ENCODE data around the gene GAP43.
A peak's percentile ranks its signal among the peaks of the same experiment; 100 is the strongest.
"Not testable (repeated sequence)": the region's sequence is repeated elsewhere in the genome, so short reads cannot be mapped to it uniquely, and the experiment has no call there.

GAP43 gene

GRCh38 chr3:115699706-115700105 is 76.4 kb downstream of the GAP43 start:
- no peak for DNase-seq

DNA sequence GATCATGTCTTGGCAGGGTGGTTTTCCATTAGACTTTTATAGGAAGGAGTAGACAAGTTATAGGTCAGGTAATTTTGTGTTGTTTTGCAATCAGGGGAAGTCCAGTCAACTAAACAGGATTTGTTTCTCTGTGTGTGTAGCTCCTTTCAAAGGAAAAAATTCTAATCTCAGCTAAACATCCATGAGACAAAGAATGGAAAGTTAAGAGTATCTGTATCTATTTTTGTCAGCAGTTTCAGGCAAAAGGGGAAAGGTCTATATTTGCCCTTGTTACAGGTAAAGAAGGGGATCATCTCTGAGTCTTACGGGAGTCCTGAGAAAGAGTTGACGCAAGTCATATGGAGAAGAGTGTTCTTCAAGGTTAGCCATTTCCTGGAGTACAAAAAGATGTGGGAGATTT is 79.3 kb downstream of the GAP43 start:
- no peak for DNase-seq

DNA sequence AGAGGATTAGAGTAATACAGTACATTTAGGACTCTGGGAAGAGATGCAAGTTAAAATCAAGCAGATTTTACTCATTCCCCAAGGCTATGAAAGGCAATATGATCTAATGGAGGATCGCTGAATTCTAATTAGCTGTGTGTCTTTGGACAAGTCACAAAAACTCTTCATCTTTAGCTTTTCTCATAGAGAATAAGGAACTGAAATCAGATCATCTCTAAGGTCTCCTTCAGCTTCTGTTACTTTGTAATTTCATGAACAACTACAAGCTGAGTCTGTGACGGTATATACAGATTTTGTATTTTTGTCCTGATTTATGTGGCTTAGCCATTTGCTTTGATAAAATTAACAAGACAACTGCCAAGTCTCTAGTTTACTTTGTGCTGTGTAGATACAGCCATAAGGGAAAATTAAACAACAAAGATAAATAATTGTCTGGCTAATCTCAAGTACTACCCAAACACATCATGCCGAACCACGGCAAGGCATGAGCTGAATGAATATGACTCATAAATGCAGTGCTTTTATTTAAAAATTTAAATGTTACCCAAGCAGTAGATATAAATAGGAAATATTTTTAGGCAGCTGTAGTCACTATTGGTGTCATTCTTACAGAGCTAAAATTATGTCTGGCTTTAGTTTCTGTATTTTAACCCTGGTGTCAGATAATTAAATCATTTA is 81.5 kb downstream of the GAP43 start:
- no peak for DNase-seq

GRCh38 chr3:115706311-115706829 is 83.1 kb downstream of the GAP43 start:
- DNase-seq, result no peak

GRCh38 chr3:115708540-115708939 is 85.2 kb downstream of the GAP43 start:
- DNase-seq, result no peak

GRCh38 chr3:115709093-115709492 is 85.8 kb downstream of the GAP43 start:
- DNase-seq, result no peak

DNA sequence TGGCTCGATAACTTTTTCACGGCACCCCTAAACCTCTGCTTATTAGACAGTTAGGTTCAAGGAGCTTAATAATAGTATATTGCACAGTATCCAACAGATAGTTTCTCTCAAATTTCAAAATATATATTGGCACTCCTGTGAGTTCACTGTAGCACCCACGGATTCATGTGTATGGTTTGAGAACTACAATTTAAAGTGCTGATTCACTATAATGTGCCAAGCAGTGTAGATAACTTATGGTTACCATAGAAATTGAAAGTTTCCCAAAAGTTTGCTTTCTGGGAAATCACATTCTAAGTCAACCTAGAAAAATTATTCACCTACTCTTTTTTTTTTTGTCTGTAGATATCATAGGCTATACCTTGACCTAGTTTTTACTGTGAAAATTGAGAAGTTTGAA is 86.6 kb downstream of the GAP43 start:
- peak; percentile 16 for DNase-seq

DNA sequence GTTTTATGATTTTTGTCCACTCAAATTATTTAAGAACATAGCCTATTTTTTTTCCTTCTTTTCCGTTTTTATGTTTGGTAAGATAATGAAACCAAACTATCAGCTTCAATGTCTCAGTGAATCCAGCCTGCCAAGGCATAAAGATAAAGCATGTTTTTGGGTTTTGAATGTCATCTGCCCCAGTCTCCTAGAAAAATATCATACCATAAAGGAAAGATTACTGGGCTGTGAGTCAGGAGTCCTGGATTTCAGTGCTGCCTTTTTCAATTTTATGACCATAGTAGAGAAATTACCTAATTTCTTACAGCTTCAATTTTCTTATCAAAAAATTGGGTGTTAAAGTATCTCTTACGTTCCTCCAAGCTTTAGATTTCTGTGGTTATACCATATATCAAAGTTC is 87.5 kb downstream of the GAP43 start:
- DNase-seq, result no peak

DNA sequence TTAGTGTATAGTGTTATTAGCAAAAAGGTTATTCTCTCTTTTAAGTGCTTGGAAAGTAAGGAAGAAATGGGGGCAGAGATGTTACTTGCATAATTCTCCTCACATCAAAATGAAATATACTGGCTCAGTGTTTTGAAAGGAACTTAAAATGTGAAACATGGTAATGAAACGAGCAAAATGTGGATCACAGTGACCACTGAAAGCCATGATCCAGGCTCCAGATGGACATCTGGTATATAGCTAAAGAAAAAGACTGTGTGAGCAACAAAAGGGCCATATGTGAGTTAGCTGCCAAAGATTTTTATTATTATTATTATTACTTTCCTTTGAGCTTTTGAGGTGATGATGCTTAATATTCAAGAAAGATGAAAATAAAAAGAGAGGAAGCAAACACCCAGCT is 89.6 kb downstream of the GAP43 start:
- no peak for DNase-seq

DNA sequence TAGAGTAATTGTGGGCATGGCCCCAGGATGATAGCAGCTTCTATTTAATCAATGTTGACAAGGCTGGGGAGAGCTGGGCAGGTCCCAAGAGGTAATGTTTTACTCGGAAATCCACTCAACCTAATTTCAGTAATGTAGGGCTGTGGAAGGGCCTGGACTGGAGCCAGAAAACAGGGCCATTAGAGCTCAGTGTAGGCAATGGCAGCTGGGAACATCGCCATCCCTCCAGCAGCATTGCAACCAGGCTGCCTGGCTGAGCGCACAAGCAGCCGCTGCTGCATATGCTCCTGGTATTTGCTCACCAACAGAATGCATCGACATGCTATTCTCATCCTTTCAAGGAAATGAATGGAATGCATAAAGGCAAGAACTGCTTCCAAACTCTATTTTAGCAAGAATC is 90.0 kb downstream of the GAP43 start:
- DNase-seq, result no peak

- DNase-seq, result no peak
These were observed 92.0 kb downstream of the GAP43 start for GRCh38 chr3:115715241-115715745.

GRCh38 chr3:115720983-115721382 is 97.7 kb downstream of the GAP43 start:
- no peak for DNase-seq

DNA sequence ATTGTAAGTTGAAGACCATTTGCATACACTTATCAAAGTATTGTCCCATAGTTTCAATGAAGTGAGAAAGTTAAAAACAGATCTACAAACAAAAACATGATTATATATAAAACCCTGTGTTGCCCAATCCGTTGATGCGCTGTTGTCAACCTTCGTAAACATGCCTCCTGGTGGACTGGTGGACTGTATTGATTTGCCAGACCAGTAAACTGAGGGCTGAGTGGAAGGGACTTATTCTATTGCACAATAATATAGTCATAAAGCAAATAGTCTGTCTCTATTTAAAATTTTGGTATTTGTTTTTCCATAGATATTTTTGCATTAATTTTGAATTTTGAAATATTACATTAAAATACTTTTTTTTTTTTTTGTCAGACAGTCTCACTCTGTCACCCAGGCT is 102.5 kb downstream of the GAP43 start:
- no peak for DNase-seq

DNA sequence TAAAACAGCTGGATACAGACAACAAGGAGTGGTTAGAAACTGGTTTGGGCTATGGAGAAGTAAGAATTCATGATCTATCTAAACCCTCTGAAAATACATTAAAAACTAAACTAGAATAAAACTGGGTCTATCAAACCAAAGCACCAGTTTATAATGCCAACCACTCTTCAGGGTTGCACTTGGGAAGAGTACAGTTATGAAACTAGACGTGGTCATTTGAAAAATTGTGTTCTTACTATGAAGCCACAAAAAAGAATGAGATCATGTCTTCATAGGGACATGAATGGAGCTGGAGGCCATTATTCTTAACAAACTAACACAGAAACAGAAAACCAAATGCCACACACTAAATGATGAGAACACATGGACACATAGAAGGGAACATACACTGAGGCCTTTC is 103.8 kb downstream of the GAP43 start:
- DNase-seq, result no peak

GRCh38 chr3:115728013-115728412 is 104.7 kb downstream of the GAP43 start:
- no peak for DNase-seq

DNA sequence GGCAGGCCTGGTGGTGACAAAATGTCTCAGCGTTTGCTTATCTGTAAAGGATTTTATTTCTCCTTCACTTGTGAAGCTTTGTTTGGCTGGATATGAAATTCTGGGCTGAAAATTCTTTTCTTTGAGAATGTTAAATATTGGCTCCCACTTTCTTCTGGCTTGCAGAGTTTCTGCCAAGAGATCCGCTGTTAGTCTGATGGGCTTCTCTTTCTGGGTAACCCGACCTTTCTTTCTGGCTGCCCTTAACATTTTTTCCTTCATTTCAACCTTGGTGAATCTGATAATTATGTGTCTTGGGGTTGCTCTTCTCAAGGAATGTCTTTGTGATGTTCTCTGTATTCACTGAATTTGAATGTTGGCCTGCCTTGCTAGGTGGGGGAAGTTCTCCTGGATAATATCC is 113.0 kb downstream of the GAP43 start:
- DNase-seq, result not testable (repeated sequence)

- no peak for DNase-seq
These were observed 118.3 kb downstream of the GAP43 start for GRCh38 chr3:115741650-115742049.

DNA sequence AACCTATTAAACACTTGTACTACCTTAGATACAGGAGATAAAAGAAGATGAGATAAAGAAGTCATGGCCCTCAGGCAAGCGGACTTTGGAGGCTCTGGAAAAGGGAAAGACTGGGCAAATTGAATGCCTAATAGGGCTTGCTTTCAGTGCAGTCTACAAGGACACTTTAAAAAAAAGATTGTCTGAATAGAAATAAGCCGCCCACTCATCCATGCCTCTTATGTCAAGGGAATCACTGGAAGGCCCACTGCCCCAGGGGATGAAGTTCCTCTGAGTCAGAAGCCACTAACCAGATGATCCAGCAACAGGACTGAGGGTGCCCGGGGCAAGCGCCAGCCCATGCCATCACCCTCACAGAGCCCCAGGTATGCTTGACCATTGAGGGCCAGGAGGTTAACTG is 121.2 kb downstream of the GAP43 start:
- DNase-seq, result not testable (repeated sequence)

DNA sequence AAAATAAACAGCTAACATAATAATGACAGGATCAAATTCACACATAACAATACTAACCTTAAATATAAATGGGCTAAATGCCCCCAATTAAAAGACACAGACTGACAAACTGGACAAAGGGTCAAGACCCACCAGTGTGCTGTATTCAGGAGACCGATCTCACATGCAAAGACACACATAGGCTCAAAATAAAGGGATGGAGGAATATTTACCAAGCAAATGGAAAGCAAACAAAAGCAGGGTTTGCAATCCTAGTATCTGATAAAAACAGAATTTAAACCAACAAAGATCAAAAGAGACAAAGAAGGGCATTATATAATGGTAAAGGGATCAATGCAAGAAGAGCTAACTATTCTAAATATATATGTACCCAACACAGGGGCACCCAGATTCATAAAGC is 129.7 kb downstream of the GAP43 start:
- DNase-seq, result not testable (repeated sequence)

- no peak for DNase-seq
These were observed 134.9 kb downstream of the GAP43 start for GRCh38 chr3:115758076-115758763.

DNA sequence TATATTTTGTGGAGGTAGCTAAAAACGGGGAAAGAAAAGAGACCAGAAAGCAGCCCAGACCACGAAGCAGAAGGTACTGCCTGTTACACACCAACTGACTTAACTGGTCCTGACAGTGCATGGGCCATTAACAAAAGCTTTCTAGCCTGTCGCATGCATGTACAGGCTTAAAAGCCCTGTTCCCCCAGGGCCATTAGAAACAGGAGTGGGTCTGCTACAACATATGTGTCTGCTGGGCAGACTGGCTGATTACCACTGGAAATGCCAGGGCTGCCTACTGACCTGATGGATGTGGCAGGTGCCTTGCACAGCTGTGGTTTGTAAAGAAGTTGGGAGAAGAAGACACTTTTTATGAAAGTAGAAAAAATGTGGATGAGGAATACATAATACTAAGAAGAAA is 137.4 kb downstream of the GAP43 start:
- DNase-seq, result no peak

- no peak for DNase-seq
These were observed 138.6 kb downstream of the GAP43 start for GRCh38 chr3:115761927-115762305.

DNA sequence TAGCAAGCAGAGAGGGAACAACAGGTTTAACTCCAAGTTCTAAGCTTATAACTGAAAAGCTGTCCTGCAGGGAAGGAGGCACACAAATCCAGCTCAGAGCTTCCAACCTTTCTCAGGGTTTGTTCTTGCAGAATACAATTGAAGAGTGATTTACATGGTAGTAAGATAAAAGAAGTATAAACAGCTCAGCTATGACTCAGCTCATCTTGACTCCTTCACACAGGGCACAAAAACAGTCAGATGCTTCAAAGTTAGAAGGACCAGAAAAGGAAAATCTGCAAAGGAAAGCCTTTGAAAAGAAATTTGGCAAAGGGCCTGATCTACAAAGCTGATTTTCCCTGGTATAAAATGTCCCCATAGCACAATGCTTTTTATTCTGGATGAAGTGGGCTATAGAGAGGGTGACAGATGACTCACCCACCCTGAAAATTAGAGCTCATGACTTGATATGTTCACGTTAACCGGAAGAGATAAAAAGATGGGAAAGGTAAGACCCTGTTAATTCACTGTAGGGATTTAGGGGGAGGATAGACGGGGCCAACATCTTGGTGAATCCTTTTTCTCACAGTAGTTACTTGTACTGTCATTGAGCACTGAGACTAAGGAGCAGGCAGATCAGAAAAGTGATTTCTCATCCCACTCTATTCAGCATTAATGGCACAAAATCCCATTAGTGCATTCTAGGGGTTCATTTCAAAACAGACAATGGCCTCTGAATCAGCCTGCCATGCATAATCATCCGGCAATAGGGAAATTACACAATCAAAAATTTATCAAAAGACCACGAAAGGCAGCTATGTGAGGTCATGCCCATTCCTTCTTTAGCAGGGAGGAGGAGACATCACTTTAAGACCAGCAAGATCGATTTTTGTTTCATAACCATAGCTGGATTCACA is 143.5 kb downstream of the GAP43 start:
- DNase-seq, result no peak

All from hematopoietic multipotent progenitor cell treated with erythropoietin and hydrocortisone succinate and interleukin-3 and kit ligand, for 6 days (in vitro differentiated cells).